ENCODE measurements around the gene PSMA6.

PSMA6 gene

DNA sequence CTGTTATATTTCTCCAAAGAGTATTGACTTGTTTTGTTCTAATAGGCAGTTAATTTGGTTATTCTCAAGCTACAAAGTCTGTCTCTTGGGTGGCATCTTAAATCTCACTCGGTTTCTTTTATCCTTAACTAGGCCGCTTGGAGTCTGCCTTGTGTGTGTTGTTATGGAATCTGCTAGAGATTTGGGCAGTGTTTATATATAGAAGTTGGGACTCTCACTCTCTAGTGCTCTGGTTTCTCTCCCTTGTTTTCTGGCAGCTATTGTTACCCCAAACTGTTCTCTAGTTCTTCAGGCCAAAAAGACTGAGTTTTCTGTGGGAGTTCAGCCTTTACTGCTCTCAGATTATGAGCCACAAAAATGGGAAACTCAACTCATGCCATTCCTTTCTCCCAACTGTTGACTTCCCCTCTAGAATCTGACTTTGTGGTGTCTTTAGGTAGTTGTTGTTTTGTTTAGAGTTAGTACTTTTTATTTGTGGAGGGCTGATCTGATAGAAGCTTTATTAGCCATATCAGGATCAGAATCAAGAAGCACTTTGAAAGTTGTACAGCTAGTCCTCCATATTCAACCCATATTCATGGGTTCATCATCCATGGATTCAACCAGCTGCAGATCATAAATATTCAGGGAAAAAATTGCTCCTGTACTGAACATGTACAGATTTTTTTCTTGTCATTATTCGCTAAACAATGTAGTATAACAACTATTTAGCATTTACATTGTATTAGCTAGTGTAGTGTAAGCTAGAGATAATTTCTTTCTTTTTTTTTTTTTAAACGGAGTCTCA, 11.2 kb downstream of the PSMA6 start:
- Histone ChIP-seq H4K20me1 (ENCODE audit: control insufficient read depth, insufficient read depth, low read depth, low read length) (peaks cover 6% of the 10 kb centered on the region; the same call in 1 of the 2 replicates), H3K36me3 (ENCODE audit: control insufficient read depth, low read length) (peaks cover 60% of the 10 kb centered on the region), H3K9me2 (replicated peaks; ENCODE audit: control insufficient read depth, low read length) (no peaks in the 10 kb centered on the region), H3K79me2 (ENCODE audit: control insufficient read depth, low read length) (peaks cover 99% of the 10 kb centered on the region), H3K27ac (ENCODE audit: low read depth, low read length) (no peak overlapping the region), H3F3A (ENCODE audit: control insufficient read depth, insufficient read depth) (no peaks in the 10 kb centered on the region), H3K27me3 (ENCODE audit: control insufficient read depth, low read length) (no peaks in the 10 kb centered on the region), H3K4me1 (ENCODE audit: control insufficient read depth, low read length) (peaks cover 39% of the 10 kb centered on the region), H3K4me2 (ENCODE audit: low read length) (no peak overlapping the region), H3K9me3 (ENCODE audit: control insufficient read depth, insufficient read depth, low read length) (no peaks in the 10 kb centered on the region), H3K4me3 (ENCODE audit: low read length) (no peak overlapping the region)
- no peak for TF ChIP-seq EZH2phosphoT487 (IDR thresholded peaks at IDR 0.05; ENCODE audit: borderline replicate concordance, low read length)

DNA sequence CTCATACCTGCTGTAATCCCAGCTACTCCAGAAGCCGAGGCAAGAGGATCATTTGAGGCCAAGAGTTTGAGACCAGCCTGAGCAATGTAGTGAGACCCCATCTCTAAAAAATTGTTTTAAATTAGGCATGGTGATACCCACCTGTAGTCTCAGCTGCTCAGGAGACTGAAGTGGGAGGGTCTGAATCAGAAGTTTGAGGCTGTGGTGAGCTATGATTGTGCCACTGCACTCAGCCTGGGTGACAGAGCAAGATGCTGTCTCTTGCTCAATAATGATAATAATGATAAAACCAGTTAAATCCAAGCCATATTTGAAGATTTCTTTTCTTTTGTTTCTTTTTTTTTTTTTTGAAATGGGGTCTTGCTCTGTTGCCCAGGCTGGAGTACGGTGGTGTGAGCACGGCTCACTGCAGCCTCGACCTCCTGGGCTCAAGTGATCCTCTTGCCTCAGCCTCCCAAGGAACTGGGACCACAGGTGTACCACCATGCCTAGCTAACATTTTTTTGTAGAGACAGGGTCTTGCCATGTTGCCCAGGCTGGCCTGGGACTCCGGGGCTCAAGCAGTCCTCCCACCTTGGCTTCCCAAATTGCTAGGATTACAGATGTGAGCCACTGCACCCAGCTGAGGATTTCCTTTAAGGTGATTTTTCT, 12.8 kb downstream of the PSMA6 start:
- Histone ChIP-seq H3K27me3 (ENCODE audit: control insufficient read depth, low read length) (no peaks in the 10 kb centered on the region), H3K9me3 (ENCODE audit: control insufficient read depth, insufficient read depth, low read length) (no peaks in the 10 kb centered on the region), H3K79me2 (ENCODE audit: control insufficient read depth, low read length) (peaks cover 87% of the 10 kb centered on the region), H3K36me3 (ENCODE audit: control insufficient read depth, low read length) (peaks cover 76% of the 10 kb centered on the region), H3K4me1 (ENCODE audit: control insufficient read depth, low read length) (peaks cover 25% of the 10 kb centered on the region), H3K4me3 (ENCODE audit: low read length) (no peak overlapping the region), H4K20me1 (ENCODE audit: control insufficient read depth, insufficient read depth, low read depth, low read length) (peaks cover 6% of the 10 kb centered on the region; the same call in 1 of the 2 replicates), H3F3A (ENCODE audit: control insufficient read depth, insufficient read depth) (peaks cover 2% of the 10 kb centered on the region; the same call in 1 of the 2 replicates), H3K27ac (ENCODE audit: low read depth, low read length) (no peak overlapping the region), H3K9me2 (replicated peaks; ENCODE audit: control insufficient read depth, low read length) (no peaks in the 10 kb centered on the region), H3K4me2 (ENCODE audit: low read length) (no peak overlapping the region)
- TF ChIP-seq CTCF (IDR thresholded peaks at IDR 0.05; ENCODE audit: low read depth, low read length, poor library complexity, severe bottlenecking) = no peak
- TF ChIP-seq EZH2phosphoT487 (IDR thresholded peaks at IDR 0.05; ENCODE audit: borderline replicate concordance, low read length) = no peak

GRCh38 chr14:35305633-35306032, 13.5 kb downstream of the PSMA6 start:
- Histone ChIP-seq H3F3A (ENCODE audit: control insufficient read depth, insufficient read depth) (peaks cover 6% of the 10 kb centered on the region; the same call in 1 of the 2 replicates), H3K79me2 (ENCODE audit: control insufficient read depth, low read length) (peaks cover 80% of the 10 kb centered on the region), H3K9me3 (ENCODE audit: control insufficient read depth, insufficient read depth, low read length) (no peaks in the 10 kb centered on the region), H3K36me3 (ENCODE audit: control insufficient read depth, low read length) (peaks cover 82% of the 10 kb centered on the region), H3K4me2 (ENCODE audit: low read length) (no peak overlapping the region), H3K4me3 (ENCODE audit: low read length) (no peak overlapping the region), H3K9me2 (replicated peaks; ENCODE audit: control insufficient read depth, low read length) (no peaks in the 10 kb centered on the region), H3K4me1 (ENCODE audit: control insufficient read depth, low read length) (peaks cover 18% of the 10 kb centered on the region), H4K20me1 (ENCODE audit: control insufficient read depth, insufficient read depth, low read depth, low read length) (peaks cover 6% of the 10 kb centered on the region; the same call in 1 of the 2 replicates), H3K27ac (ENCODE audit: low read depth, low read length) (no peak overlapping the region), H3K27me3 (ENCODE audit: control insufficient read depth, low read length) (no peaks in the 10 kb centered on the region)
- TF ChIP-seq CTCF (IDR thresholded peaks at IDR 0.05; ENCODE audit: low read depth, low read length, poor library complexity, severe bottlenecking) (no peak), EZH2phosphoT487 (IDR thresholded peaks at IDR 0.05; ENCODE audit: borderline replicate concordance, low read length) (no peak)

GRCh38 chr14:35306114-35306513, 13.9 kb downstream of the PSMA6 start:
- peaks cover 6% of the 10 kb centered on the region; the same call in 1 of the 2 replicates for H4K20me1 ChIP-seq (ENCODE audit: control insufficient read depth, insufficient read depth, low read depth, low read length)
- no peaks in the 10 kb centered on the region for H3K9me2 ChIP-seq (replicated peaks; ENCODE audit: control insufficient read depth, low read length)
- peaks cover 7% of the 10 kb centered on the region; the same call in 1 of the 2 replicates for H3F3A ChIP-seq (ENCODE audit: control insufficient read depth, insufficient read depth)
- no peak overlapping the region for H3K4me3 ChIP-seq (ENCODE audit: low read length)
- H3K9me3 ChIP-seq (ENCODE audit: control insufficient read depth, insufficient read depth, low read length) = no peaks in the 10 kb centered on the region
- peaks cover 14% of the 10 kb centered on the region for H3K4me1 ChIP-seq (ENCODE audit: control insufficient read depth, low read length)
- no peaks in the 10 kb centered on the region for H3K27me3 ChIP-seq (ENCODE audit: control insufficient read depth, low read length)
- H3K4me2 ChIP-seq (ENCODE audit: low read length) = no peak overlapping the region
- H3K27ac ChIP-seq (ENCODE audit: low read depth, low read length) = no peak overlapping the region
- H3K36me3 ChIP-seq (ENCODE audit: control insufficient read depth, low read length) = peaks cover 82% of the 10 kb centered on the region
- H3K79me2 ChIP-seq (ENCODE audit: control insufficient read depth, low read length) = peaks cover 75% of the 10 kb centered on the region
- TF ChIP-seq CTCF (IDR thresholded peaks at IDR 0.05; ENCODE audit: low read depth, low read length, poor library complexity, severe bottlenecking) (no peak), EZH2phosphoT487 (IDR thresholded peaks at IDR 0.05; ENCODE audit: borderline replicate concordance, low read length) (no peak)

All from DOHH2 (cell line).